ENCODE measurements around the gene IGLL1.

The IGLL1 gene

DNA sequence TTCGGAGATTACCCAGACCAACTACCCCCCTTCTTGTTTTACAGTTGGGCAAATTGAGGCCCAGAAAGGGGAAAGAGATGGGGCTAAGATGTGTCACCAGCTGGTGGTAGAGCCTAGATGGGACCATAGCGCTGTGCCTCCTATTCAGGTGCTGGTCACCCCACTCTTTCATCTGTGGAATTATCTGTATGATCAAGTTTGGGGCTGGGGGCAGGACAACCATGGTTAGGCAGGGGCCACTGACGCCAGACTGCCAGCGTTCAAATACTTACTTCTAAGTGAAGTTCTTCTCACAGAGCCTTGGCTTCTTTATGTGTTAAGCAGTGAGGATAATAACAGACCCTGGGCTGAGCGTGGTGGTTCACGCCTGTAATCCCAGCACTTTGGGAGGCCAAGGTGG is 55.9 kb downstream of the IGLL1 start:
- TF ChIP-seq, protein P1, sequence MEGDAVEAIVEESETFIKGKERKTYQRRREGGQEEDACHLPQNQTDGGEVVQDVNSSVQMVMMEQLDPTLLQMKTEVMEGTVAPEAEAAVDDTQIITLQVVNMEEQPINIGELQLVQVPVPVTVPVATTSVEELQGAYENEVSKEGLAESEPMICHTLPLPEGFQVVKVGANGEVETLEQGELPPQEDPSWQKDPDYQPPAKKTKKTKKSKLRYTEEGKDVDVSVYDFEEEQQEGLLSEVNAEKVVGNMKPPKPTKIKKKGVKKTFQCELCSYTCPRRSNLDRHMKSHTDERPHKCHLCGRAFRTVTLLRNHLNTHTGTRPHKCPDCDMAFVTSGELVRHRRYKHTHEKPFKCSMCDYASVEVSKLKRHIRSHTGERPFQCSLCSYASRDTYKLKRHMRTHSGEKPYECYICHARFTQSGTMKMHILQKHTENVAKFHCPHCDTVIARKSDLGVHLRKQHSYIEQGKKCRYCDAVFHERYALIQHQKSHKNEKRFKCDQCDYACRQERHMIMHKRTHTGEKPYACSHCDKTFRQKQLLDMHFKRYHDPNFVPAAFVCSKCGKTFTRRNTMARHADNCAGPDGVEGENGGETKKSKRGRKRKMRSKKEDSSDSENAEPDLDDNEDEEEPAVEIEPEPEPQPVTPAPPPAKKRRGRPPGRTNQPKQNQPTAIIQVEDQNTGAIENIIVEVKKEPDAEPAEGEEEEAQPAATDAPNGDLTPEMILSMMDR (IDR thresholded peaks at IDR 0.05; ENCODE audit: borderline replicate concordance, control extremely low read depth, extremely low read depth, insufficient read depth, missing control alignments) = no peak
- DNase-seq (ENCODE audit: low spot score) = no peak
- in situ Hi-C loops (cut with MboI; ENCODE audit: low sequenced_read_pairs, unreplicated experiment) = no loop called here

DNA sequence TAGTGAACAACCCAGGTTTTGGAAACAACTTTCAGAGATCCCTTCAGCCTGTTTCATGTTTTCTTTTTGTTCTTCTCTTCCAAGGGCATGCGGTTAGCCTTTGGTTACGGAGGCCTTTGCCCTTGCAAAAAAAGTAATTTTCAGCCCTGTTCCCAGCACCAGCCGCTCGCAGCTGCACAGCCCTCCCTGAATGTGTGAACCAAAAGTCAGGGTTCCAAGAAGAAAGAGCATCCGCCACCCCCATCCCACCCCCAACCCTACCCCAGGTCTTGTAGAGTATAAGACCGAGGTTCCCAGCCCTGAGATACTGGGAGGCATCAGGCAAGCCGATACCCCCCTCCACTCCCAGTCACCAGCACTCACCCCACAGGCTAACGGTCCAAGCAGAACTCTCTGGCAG is 56.4 kb downstream of the IGLL1 start:
- no peak for DNase-seq (ENCODE audit: low spot score)
- TF ChIP-seq, protein P1 (IDR thresholded peaks at IDR 0.05; ENCODE audit: borderline replicate concordance, control extremely low read depth, extremely low read depth, insufficient read depth, missing control alignments) = no peak
- in situ Hi-C loops (cut with MboI; ENCODE audit: low sequenced_read_pairs, unreplicated experiment) = no loop called here
